IPS-18c (cell line): ENCODE results near the gene MMP19.
"Not testable (repeated sequence)": the region's sequence is repeated elsewhere in the genome, so short reads cannot be mapped to it uniquely, and the experiment has no call there.

Experiments used
- H3K4me3 ChIP-seq: 2 replicates; pipeline ENCODE4 v1.7.0; 2013; ENCODE audit warnings: low read depth, mild to moderate bottlenecking, low read length, moderate library complexity; ENCODE audit not compliant: insufficient read depth
- H3K9me3 ChIP-seq: one replicate; pipeline ENCODE4 v1.6.1; 2013; ENCODE audit warnings: mild to moderate bottlenecking, low read length, moderate library complexity; ENCODE audit not compliant: control insufficient read depth, insufficient read depth

Gene MMP19

GRCh38 chr12:55842681-55843429 is at the start of gene MMP19:
TSS of gene MMP19 (minus strand) at chr12:55842936. CDS start at chr12:55842830, 106 bp downstream.
- H3K9me3 ChIP-seq: no peaks in the 10 kb centered on the region
- 0 out of 2 replicates have a peak within 1 kb of the TSS, but pooled peaks have one; percentile 21 for H3K4me3 ChIP-seq

- H3K4me3 ChIP-seq: no peak overlapping the region
- H3K9me3 ChIP-seq: no peaks in the 10 kb centered on the region
Observed at GRCh38 chr12:55891310-55891709, 48.6 kb upstream of the MMP19 start.

GRCh38 chr12:55885113-55885512 is 42.4 kb upstream of the MMP19 start:
- no peaks in the 10 kb centered on the region for H3K9me3 ChIP-seq
- H3K4me3 ChIP-seq: no peak overlapping the region

- H3K4me3 ChIP-seq: no peak overlapping the region
Observed at GRCh38 chr12:55877824-55878223, 35.1 kb upstream of the MMP19 start.

GRCh38 chr12:55875704-55876467 is 33.1 kb upstream of the MMP19 start:
- H3K9me3 ChIP-seq: no peaks in the 10 kb centered on the region

More at GRCh38 chr12:55877824-55878223, 35.1 kb upstream of the MMP19 start:
- no peaks in the 10 kb centered on the region for H3K9me3 ChIP-seq

GRCh38 chr12:55874443-55874842 is 31.7 kb upstream of the MMP19 start:
- H3K4me3 ChIP-seq: no peak overlapping the region
- H3K9me3 ChIP-seq: no peaks in the 10 kb centered on the region

More at GRCh38 chr12:55875704-55876467, 33.1 kb upstream of the MMP19 start:
- no peak overlapping the region for H3K4me3 ChIP-seq

- not testable (repeated sequence) for H3K4me3 ChIP-seq, H3K9me3 ChIP-seq
Observed at GRCh38 chr12:55866454-55867004, 23.8 kb upstream of the MMP19 start.

GRCh38 chr12:55865327-55865726 is 22.6 kb upstream of the MMP19 start:
- Histone ChIP-seq H3K4me3 (no peak overlapping the region), H3K9me3 (no peaks in the 10 kb centered on the region)

- not testable (repeated sequence) for H3K9me3 ChIP-seq, H3K4me3 ChIP-seq
Observed at GRCh38 chr12:55862931-55863330, 20.2 kb upstream of the MMP19 start.

GRCh38 chr12:55862286-55862685 is 19.6 kb upstream of the MMP19 start:
- Histone ChIP-seq H3K9me3 (no peaks in the 10 kb centered on the region), H3K4me3 (no peak overlapping the region)

GRCh38 chr12:55861871-55862270 is 19.1 kb upstream of the MMP19 start:
- Histone ChIP-seq H3K9me3 (no peaks in the 10 kb centered on the region), H3K4me3 (no peak overlapping the region)

- H3K4me3 ChIP-seq: no peak overlapping the region
- no peaks in the 10 kb centered on the region for H3K9me3 ChIP-seq
Observed at GRCh38 chr12:55861396-55861795, 18.7 kb upstream of the MMP19 start.

GRCh38 chr12:55852740-55853139 is 10.0 kb upstream of the MMP19 start:
- no peaks in the 10 kb centered on the region for H3K9me3 ChIP-seq
- no peak overlapping the region for H3K4me3 ChIP-seq

- Histone ChIP-seq H3K9me3 (no peaks in the 10 kb centered on the region), H3K4me3 (no peak overlapping the region)
Observed at GRCh38 chr12:55850893-55851292, 8.2 kb upstream of the MMP19 start.

- Histone ChIP-seq H3K9me3 (no peaks in the 10 kb centered on the region), H3K4me3 (no peak overlapping the region)
Observed at GRCh38 chr12:55850401-55850800, 7.7 kb upstream of the MMP19 start.

- H3K4me3 ChIP-seq: no peak overlapping the region
- H3K9me3 ChIP-seq: no peaks in the 10 kb centered on the region
Observed at GRCh38 chr12:55849616-55850343, 7.0 kb upstream of the MMP19 start.

- no peak overlapping the region for H3K4me3 ChIP-seq
- H3K9me3 ChIP-seq: no peaks in the 10 kb centered on the region
Observed at GRCh38 chr12:55847603-55848291, 5.0 kb upstream of the MMP19 start.
